Upper lobe of left lung (tissue), 6 donors: ENCODE results near the gene AXL. TPM values are rescaled to one million over a fixed set of nuclear protein-coding genes. Genes with fewer than 3 reads are reported as not detected.

Experiments used
- ATAC-seq, 2 donors: fragments of 200-7000 bp; cut with Tn5 transposase; one replicate each; pipeline ENCODE4 v1.9.1; 2022; ENCODE audit warnings: mild to moderate bottlenecking in 2 of 2, moderate library complexity in 2 of 2; ENCODE audit not compliant: low FRiP score in 2 of 2
- DNase-seq, 2 donors: peaks; one replicate each; pipeline ENCODE4 v3.0.0-alpha.2; 2019 to 2020
- H3K27ac ChIP-seq, 4 donors: fragments of 200-600 bp; sonication (generic); one replicate each; pipeline ENCODE4 v1.5.1; 2016 to 2019
- H3K27me3 ChIP-seq, 4 donors: fragments of 200-600 bp; sonication (generic); one replicate each; pipeline ENCODE4 v1.5.1; 2017 to 2019
- H3K36me3 ChIP-seq, 4 donors: fragments of 200-600 bp; sonication (generic); one replicate each; pipeline ENCODE4 v1.5.1; 2016 to 2019
- H3K4me1 ChIP-seq, 4 donors: fragments of 200-600 bp; sonication (generic); one replicate each; pipeline ENCODE4 v1.5.1; 2018 to 2019
- H3K4me3 ChIP-seq, 4 donors: fragments of 200-600 bp; sonication (generic); one replicate each; pipeline ENCODE4 v1.5.1; 2017 to 2019; ENCODE audit warnings: mild to moderate bottlenecking in 2 of 4, moderate library complexity in 1 of 4
- H3K9me3 ChIP-seq, 4 donors: fragments of 200-600 bp; sonication (generic); one replicate each; pipeline ENCODE4 v1.5.1; 2018 to 2019
- CTCF ChIP-seq, 6 experiments: fragments of 450-650 bp in 4 of 6; fragments of 200-600 bp in 2 of 6; sonication (generic) in 2 of 6; IDR thresholded peaks; one replicate each; pipeline ENCODE4 v1.5.1; 2016 to 2019; ENCODE audit warnings: antibody characterized with exemption in 6 of 6
- EP300 ChIP-seq, 4 donors: sonication (generic); formaldehyde crosslinking; IDR thresholded peaks; one replicate each; pipeline ENCODE4 v1.5.1; 2017; ENCODE audit warnings: antibody characterized with exemption in 4 of 4, control low read depth in 2 of 4
- POLR2A ChIP-seq, 4 donors: fragments of 450-650 bp; IDR thresholded peaks; one replicate each; pipeline ENCODE4 v1.5.1; 2016 to 2017; ENCODE audit warnings: antibody characterized with exemption in 4 of 4, mild to moderate bottlenecking in 2 of 4
- POLR2AphosphoS5 ChIP-seq, 2 donors: sonication (generic); formaldehyde crosslinking; IDR thresholded peaks; one replicate each; pipeline ENCODE4 v1.5.1; 2017; ENCODE audit warnings: antibody characterized with exemption in 2 of 2
- WGBS, 2 donors: methylation state at CpG; one replicate each; pipeline ENCODE4 v1.1.5; 2017 to 2018; 5-methylcytosine and 5-hydroxymethylcytosine counted together
- total RNA-seq, 6 donors: library from RNA; depleted of rRNA in 4 of 6; stranded (reverse); fragments of >200 nt in 4 of 6; gene quantifications; one replicate each; pipeline versions ENCODE4 v1.1.0 to v1.2.1, GENCODE V29; 2016 to 2021
- donor health status: DM: no; HTN: no; CAD: no; lungs with moderate emphysema.
- donor health status: DM: no; HTN: yes; CAD: no; lungs with severe emphysema.

AXL gene
- total RNA-seq, 6 donors from 2014 or later, result 28.4 to 96.9 (median 71.7) TPM

- WGBS, 2 donors, result 96 to 99% methylated on average over 2 of the region's 2 CpGs
- Histone ChIP-seq H3K9me3 (no peaks in the 10 kb centered on the region), H3K4me3 (no peak overlapping the region), H3K27ac (no peak overlapping the region), H3K4me1 (peaks cover 24 to 30% (median 27%) of the 10 kb centered on the region in 4 donors), H3K27me3 (no peaks in the 10 kb centered on the region), H3K36me3 (peaks cover 55 to 66% (median 63%) of the 10 kb centered on the region in 4 donors)
- no peak for ATAC-seq
- TF ChIP-seq POLR2AphosphoS5 (IDR thresholded peaks at IDR 0.05), result no peak
- TF ChIP-seq EP300 (IDR thresholded peaks at IDR 0.05), result no peak
- no peak for TF ChIP-seq POLR2A (IDR thresholded peaks at IDR 0.05)
- TF ChIP-seq CTCF (IDR thresholded peaks at IDR 0.05), result no peak
- no peak for DNase-seq
Observed at GRCh38 chr19:41269055-41269454, 50.0 kb downstream of the AXL start.

DNA sequence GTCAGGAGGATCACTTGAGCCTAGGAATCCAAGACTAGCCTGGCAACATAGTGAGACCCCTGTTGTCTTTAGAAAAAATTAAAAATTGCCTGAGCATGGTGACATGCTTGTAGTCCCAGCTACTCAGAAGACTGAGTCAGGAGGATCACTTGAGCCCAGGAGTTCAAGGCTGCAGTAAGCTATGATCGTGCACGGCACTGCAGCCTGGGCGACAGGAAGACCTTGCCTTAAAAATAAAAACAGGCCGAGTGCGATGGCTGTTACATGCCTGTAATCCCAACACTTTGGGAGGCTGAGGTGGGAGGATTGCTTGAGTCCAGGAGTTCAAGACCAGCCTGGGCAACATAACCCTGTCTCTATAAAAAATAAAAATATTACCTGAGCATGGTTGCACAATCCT lies 50.5 kb downstream of the AXL start:
- Histone ChIP-seq H3K36me3 (peaks cover 60 to 72% (median 68%) of the 10 kb centered on the region in 4 donors), H3K4me3 (no peak overlapping the region), H3K27me3 (no peaks in the 10 kb centered on the region), H3K27ac (no peak overlapping the region), H3K4me1 (peaks cover 24 to 30% (median 27%) of the 10 kb centered on the region in 4 donors), H3K9me3 (no peaks in the 10 kb centered on the region)
- ATAC-seq (no peak), DNase-seq (no peak)
- 91 to 95% methylated on average over 5 of the region's 5 CpGs for WGBS, 2 donors
- no peak for TF ChIP-seq CTCF (IDR thresholded peaks at IDR 0.05)
- no peak for TF ChIP-seq POLR2AphosphoS5 (IDR thresholded peaks at IDR 0.05)
- TF ChIP-seq POLR2A (IDR thresholded peaks at IDR 0.05), result no peak
- TF ChIP-seq EP300 (IDR thresholded peaks at IDR 0.05), result no peak

DNA sequence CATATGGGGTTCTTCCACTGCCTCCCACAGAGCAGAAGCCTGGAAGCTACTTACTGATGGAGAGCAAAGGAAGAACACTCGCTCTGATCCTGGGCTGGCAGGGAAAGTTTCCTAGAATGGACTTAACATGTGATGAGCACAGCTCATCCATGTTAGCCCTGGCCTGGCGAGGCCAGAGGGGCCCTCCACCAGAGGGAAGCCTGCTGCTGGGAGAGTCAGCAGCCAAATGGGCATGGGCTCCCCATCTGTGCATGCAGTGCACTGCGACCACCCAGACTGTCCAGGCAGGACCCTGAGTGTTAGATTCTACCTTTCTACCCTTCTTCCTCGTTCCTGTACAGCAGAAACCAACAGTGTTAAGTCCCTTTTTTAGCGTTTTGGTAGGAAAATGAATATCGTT lies 54.1 kb downstream of the AXL start:
- Histone ChIP-seq H3K9me3 (no peaks in the 10 kb centered on the region), H3K4me3 (no peak overlapping the region), H3K4me1 (peaks cover 0 to 2% (median under 1%) of the 10 kb centered on the region in 4 donors), H3K27me3 (no peaks in the 10 kb centered on the region), H3K36me3 (peaks cover 89 to 100% (median 97%) of the 10 kb centered on the region in 4 donors), H3K27ac (no peak overlapping the region)
- peak in 1 of 2 donors; percentile 35 for DNase-seq
- 89 to 94% methylated on average over 6 of the region's 6 CpGs for WGBS, 2 donors
- no peak for TF ChIP-seq EP300 (IDR thresholded peaks at IDR 0.05)
- no peak for TF ChIP-seq POLR2A (IDR thresholded peaks at IDR 0.05)
- no peak for TF ChIP-seq POLR2AphosphoS5 (IDR thresholded peaks at IDR 0.05)
- TF ChIP-seq CTCF (IDR thresholded peaks at IDR 0.05), result no peak
- ATAC-seq, result no peak

- H3K36me3 ChIP-seq, result peaks cover 93 to 100% (median 97%) of the 10 kb centered on the region in 4 donors
- H3K9me3 ChIP-seq, result no peaks in the 10 kb centered on the region
- H3K4me3 ChIP-seq, result no peak overlapping the region
- no peak for ATAC-seq
- TF ChIP-seq POLR2AphosphoS5 (IDR thresholded peaks at IDR 0.05), result no peak
- no peak for TF ChIP-seq POLR2A (IDR thresholded peaks at IDR 0.05)
- no peak for TF ChIP-seq EP300 (IDR thresholded peaks at IDR 0.05)
- no peak for TF ChIP-seq CTCF (IDR thresholded peaks at IDR 0.05)
- no peak for DNase-seq
- H3K27ac ChIP-seq, result no peak overlapping the region
- no peaks in the 10 kb centered on the region for H3K4me1 ChIP-seq
- no peaks in the 10 kb centered on the region for H3K27me3 ChIP-seq
- 94 to 97% methylated on average over 5 of the region's 5 CpGs for whole genome bisulfite sequencing, 2 donors
Observed at GRCh38 chr19:41274802-41275201, 55.8 kb downstream of the AXL start.

- WGBS, 2 donors, result 53 to 62% methylated on average over 3 of the region's 3 CpGs
- no peak overlapping the region for H3K4me3 ChIP-seq
- H3K27me3 ChIP-seq, result no peaks in the 10 kb centered on the region
- no peak for TF ChIP-seq EP300 (IDR thresholded peaks at IDR 0.05)
- no peak for TF ChIP-seq POLR2A (IDR thresholded peaks at IDR 0.05)
- TF ChIP-seq POLR2AphosphoS5 (IDR thresholded peaks at IDR 0.05), result no peak
- no peak for TF ChIP-seq CTCF (IDR thresholded peaks at IDR 0.05)
- ATAC-seq (no peak), DNase-seq (no peak)
- H3K36me3 ChIP-seq, result peaks cover 94 to 100% (median 98%) of the 10 kb centered on the region in 4 donors
- no peak overlapping the region for H3K27ac ChIP-seq
- H3K4me1 ChIP-seq, result no peaks in the 10 kb centered on the region
- no peaks in the 10 kb centered on the region for H3K9me3 ChIP-seq
Observed at GRCh38 chr19:41276231-41276630, 57.2 kb downstream of the AXL start.
